Left ventricle myocardium inferior (tissue), 1 donor: ENCODE results near the gene KBTBD4. TPM values are rescaled to one million over a fixed set of nuclear protein-coding genes. Genes with fewer than 3 reads are reported as not detected.

Experiments used
- DNase-seq: peaks from one replicate; pipeline ENCODE4 v3.0.0-alpha.2; 2020
- H3K27ac ChIP-seq: fragments of 200-600 bp; replicated peaks from 2 replicates; pipeline ENCODE4 v1.8.0; 2021
- H3K27me3 ChIP-seq: fragments of 200-600 bp; 2 replicates; pipeline ENCODE4 v1.8.0; 2021; ENCODE audit warnings: low read depth
- H3K36me3 ChIP-seq: fragments of 200-600 bp; 2 replicates; pipeline ENCODE4 v1.8.0; 2021
- H3K4me1 ChIP-seq: fragments of 200-600 bp; 2 replicates; pipeline ENCODE4 v1.8.0; 2021
- H3K4me3 ChIP-seq: fragments of 200-600 bp; 2 replicates; pipeline ENCODE4 v1.8.0; 2021; ENCODE audit warnings: mild to moderate bottlenecking, moderate library complexity
- H3K9me3 ChIP-seq: fragments of 200-600 bp; replicated peaks from 2 replicates; pipeline ENCODE4 v1.8.0; 2021
- CTCF ChIP-seq: fragments of 200-600 bp; IDR thresholded peaks from 2 replicates; pipeline ENCODE4 v1.8.0; 2021; ENCODE audit warnings: antibody characterized with exemption, mild to moderate bottlenecking, borderline replicate concordance
- intact Hi-C: fragments of 100-400 bp; cut with micrococcal nuclease; formaldehyde crosslinking; loops from one replicate; pipeline ENCODE4 v1.11.0; 2022
- total RNA-seq: library from RNA; stranded (reverse); fragmentation: NEBNext Ultra II Directional; extraction: Animal tissue kit (Norgen Biotek cat#: 25700); gene quantifications from one replicate; pipeline ENCODE4 v1.2.1, GENCODE V29; 2021
- donor health status: DM: no; HTN: yes; CAD: no; lungs with severe emphysema.

Gene KBTBD4
- total RNA-seq, 1 donor from 2014 or later, result 14.2 TPM

GRCh38 chr11:47595029-47595428 is 16.3 kb upstream of the KBTBD4 start:
- peak; percentile 57 for DNase-seq
- no peak overlapping the region for H3K4me3 ChIP-seq
- no peak overlapping the region for H3K27ac ChIP-seq
- intact Hi-C loops, result no loop called here
- no peak for TF ChIP-seq CTCF
- H3K9me3 ChIP-seq, result no peaks in the 10 kb centered on the region
- no peaks in the 10 kb centered on the region for H3K36me3 ChIP-seq
- peaks cover 23% of the 10 kb centered on the region for H3K4me1 ChIP-seq
- H3K27me3 ChIP-seq, result peaks cover 56% of the 10 kb centered on the region

DNA sequence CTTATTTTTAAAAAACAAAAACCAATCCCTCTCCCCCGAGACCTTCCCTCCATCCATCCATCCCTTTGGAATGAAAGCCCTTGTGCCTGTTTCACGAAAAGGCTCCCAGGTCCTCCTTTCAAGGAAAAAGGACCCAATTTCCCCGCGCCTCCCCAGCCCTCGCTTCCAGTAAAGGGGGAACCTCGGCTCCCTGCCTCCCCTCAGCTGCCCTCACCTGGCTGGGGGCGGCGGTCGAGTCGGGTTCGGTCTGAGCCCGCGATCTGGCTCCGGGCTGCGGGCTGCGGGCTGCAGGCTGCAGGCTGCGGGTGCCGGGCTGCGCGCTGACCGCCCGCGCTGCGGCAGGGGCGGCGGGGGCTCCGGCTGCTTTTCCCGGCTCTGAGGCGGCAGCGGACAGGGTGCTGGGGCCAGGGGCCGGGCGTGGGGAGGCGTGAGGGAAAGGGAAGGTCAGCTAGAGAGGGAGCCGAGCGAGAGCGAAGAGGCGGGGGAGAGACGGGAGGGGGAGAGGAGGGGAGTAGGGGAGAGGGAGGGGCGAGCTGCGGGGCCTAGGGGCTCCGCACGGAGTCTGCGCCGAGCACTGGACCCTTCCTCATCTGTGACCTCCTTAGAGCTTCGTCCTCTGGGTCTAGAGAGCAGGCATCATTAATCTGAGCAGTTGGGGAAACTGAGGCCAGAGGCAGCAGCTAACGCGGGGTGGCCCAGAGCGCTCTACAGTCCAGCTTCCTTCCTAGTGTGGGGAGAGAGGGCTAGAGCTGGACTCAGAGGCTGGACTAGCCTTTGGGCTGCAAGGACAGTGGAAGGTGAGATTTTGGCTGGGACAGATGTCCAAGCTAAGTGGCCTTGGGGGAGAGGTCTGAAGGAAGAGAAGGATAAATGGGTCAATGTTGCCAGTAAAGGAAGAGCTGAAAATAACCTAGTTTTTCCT is 15.4 kb upstream of the KBTBD4 start, which contains the start of gene C1QTNF4:
TSS of gene C1QTNF4 (minus strand) at position 478 of the 922 bp plus-strand sequence. CDS start 3,601 bp downstream, outside the sequence.
- no peak for DNase-seq
- H3K4me3 ChIP-seq, result peak within 1 kb of the TSS; percentile 51
- no peak within 1 kb of the TSS for H3K27ac ChIP-seq
- H3K36me3 ChIP-seq, result no peaks in the 10 kb centered on the region
- intact Hi-C loops, result no loop called here
- peaks cover 64% of the 10 kb centered on the region for H3K27me3 ChIP-seq
- H3K4me1 ChIP-seq, result peaks cover 29% of the 10 kb centered on the region
- TF ChIP-seq CTCF, result no peak
- no peaks in the 10 kb centered on the region for H3K9me3 ChIP-seq

GRCh38 chr11:47593492-47593933 is 14.7 kb upstream of the KBTBD4 start:
- Histone ChIP-seq H3K9me3 (no peaks in the 10 kb centered on the region), H3K27me3 (peaks cover 69% of the 10 kb centered on the region), H3K4me3 (peak overlapping the region; percentile 51), H3K4me1 (peaks cover 29% of the 10 kb centered on the region), H3K36me3 (no peaks in the 10 kb centered on the region), H3K27ac (no peak overlapping the region)
- intact Hi-C loops, result no loop called here
- no peak for TF ChIP-seq CTCF
- DNase-seq, result no peak

- no peak for TF ChIP-seq CTCF
- no peak for DNase-seq
- peaks cover 29% of the 10 kb centered on the region for H3K4me1 ChIP-seq
- no peaks in the 10 kb centered on the region for H3K9me3 ChIP-seq
- H3K27ac ChIP-seq, result no peak overlapping the region
- H3K36me3 ChIP-seq, result no peaks in the 10 kb centered on the region
- H3K4me3 ChIP-seq, result no peak overlapping the region
- H3K27me3 ChIP-seq, result peaks cover 69% of the 10 kb centered on the region
- intact Hi-C loops, result no loop called here
These were observed 14.2 kb upstream of the KBTBD4 start for GRCh38 chr11:47592970-47593369.

DNA sequence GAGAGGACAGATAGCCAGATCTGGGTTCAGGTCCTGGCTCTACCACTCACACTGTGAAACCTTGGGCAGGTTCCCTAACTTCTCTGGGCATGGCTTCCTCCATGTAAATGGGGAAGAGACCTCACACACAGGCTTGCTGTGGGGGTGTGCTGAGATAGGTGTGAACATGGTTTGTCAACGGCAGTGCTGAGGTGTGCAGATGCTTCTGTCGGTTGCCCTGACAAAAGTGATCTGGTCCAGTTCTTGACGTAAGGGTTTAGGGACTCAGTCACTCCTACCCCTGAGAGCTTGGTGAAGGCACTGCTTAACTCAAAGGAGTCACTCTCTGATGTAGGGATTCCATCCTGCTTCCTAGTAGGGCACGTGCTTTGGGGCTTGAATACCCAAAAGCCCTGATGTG is 13.5 kb upstream of the KBTBD4 start:
- no peak for DNase-seq
- H3K36me3 ChIP-seq, result no peaks in the 10 kb centered on the region
- H3K27ac ChIP-seq, result no peak overlapping the region
- peaks cover 34% of the 10 kb centered on the region for H3K4me1 ChIP-seq
- TF ChIP-seq CTCF, result no peak
- H3K27me3 ChIP-seq, result peaks cover 69% of the 10 kb centered on the region
- no peak overlapping the region for H3K4me3 ChIP-seq
- intact Hi-C loops, result no loop called here
- H3K9me3 ChIP-seq, result no peaks in the 10 kb centered on the region
